NK-92 (cell line): ENCODE measurements around the gene ABHD2.

ENCODE experiments used
- DNase-seq: peaks from one replicate; lab custom pipeline; 2025; ENCODE audit not compliant: unreplicated experiment; lab: John Stamatoyannopoulos, UW

ABHD2 gene

DNA sequence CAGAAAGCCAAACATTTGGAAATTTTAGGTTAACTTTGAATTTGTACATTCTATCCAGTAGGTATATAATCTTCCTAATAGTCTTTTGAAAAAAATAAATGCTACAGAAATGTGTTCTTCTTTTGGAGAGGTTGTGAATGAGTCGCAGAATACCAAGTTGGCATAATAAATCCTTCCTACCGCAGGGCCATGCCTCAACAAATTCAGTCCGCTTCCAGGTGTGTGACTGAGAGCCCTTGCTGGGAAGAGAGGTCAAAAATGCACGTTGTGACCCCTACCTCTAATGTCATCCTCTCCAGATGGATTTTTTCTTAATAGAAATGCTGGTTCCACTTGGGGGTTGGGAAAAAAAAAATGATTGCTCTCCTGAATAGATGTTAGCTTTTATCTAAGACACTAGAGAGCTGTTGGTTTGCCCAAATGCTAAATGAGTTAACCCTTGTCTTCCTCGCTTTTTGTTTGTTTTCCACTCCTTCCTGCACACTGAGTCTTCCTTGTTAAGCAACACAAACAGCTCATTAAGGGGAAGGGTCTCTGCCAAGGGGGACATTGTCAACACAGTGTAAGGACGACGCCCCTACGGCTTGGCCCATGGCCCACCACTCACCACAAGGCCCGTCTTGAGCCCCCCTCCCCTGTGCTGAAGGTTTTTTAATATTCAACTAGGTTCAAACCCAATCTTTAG, 99.2 kb downstream of the ABHD2 start:
- DNase-seq: no peak

DNA sequence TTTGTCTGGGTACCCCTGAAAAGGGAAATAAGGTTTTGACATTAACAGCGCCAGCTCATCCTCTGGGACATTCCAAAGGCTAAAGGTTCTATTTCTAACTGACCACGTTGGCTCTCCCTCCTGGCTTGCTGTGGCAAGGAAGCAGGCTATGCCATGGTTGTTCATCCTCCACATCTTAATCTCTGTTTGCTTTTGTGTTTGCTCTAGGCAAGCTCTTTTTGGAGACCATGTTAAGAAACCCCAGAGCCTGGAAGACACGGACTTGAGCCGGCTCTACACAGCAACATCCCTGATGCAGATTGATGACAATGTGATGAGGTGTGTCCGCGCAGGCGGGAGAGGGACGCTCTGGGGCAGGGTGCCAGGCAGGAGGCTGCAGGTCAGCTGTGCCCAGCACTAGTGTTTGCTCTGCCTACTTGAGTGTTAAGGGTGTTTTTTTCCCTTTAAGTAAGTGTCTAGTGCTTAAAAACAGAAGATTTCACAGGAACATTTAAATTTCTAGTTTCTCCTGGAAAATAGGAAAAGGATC, 99.8 kb downstream of the ABHD2 start:
- no peak for DNase-seq

DNA sequence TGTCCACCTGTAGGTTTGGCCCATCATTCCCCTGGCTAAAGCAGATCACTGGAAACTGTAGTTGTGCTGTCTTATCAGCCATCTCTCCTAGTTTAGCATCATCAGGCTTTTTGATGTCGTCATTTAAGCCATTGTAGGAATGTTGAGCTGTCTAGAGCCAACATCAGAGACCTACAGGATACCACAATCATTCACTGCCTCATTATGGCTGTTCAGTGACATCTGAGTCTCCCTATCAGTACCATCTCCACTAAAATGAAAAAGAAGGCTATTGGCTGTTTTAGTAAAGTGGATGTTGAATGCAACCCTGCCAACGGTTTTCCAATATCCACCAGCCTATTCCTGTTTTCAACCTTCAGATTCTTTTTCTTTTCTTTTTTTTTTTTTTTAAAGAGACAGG, 103.9 kb downstream of the ABHD2 start:
- DNase-seq: no peak

GRCh38 chr15:89192766-89193165, 104.5 kb downstream of the ABHD2 start:
- no peak for DNase-seq

DNA sequence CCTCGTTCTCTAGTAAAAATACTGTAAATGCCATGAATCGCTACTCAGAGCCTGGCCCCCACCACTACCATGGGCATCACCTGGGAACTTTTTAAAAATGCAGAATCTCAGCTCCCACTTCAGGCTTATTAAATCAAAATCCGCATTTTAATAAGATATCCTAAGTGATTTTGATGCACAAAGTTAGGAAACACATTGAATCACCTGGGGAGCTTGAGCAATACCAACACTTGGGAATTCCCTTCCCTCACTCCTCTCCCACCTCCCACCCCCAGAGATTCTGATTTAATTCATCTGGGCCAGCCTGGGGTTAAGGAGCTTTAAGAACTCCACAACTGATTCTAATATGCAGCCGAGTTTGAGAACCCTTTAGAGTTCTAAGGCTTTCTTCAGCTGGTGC, 106.4 kb downstream of the ABHD2 start:
- no peak for DNase-seq

DNA sequence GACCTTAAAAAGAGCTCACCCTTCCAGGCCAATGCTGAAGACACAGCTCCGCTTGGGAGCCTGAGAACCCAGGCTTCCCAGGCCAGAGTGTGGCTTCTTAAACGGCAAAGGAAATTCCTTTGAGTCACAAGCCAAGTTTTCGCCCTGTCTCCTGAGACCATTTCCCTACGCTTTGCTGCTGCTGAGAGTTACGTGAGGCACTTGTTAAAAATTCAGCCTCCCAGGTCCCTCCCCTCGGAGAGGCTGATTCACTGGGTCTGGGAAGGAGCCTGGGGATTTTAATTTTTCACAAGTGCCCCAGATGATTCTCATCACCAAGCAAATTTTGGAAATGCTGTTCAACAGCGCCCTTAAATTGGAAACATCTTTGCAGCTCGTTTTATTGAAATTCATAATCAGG, 107.6 kb downstream of the ABHD2 start:
- no peak for DNase-seq

DNA sequence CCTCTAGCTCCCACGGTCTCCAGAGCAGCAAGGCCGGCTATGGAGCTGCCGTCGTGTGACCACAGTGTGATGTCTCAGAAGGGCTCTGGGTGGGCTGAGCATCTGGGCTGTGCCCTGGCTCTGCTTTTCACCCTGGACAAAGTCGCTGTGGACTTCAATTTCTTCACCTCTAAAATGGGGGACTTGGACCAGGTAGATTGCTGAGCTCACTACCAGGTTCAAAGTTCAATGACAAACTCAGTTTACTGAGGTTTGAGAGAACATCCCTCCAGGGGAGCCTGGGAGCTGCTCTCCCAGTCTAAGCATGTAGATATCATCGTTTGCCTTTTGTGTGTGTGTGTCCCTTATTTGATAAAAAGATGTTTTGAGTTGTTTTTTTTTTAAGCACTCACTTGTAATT, 108.0 kb downstream of the ABHD2 start:
- no peak for DNase-seq

DNA sequence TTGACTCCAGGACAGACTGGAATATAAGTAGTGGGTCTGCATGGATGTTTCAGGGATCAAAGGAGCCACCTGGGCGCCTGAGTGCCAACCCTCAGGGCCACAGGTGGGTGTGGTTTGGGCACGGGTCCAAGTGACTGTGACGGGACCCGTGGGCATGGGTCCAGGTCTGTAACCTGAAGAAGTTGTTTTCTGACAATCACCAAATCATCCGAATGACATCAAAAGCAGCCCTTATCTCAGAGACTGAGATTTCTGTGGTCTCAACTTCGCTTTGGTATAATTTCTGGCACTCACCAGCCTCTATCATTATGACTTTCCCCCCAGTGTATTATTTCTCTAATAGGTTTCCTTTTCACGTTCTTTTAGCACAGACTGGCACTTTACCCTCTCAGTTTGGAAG, 108.7 kb downstream of the ABHD2 start:
- no peak for DNase-seq

DNA sequence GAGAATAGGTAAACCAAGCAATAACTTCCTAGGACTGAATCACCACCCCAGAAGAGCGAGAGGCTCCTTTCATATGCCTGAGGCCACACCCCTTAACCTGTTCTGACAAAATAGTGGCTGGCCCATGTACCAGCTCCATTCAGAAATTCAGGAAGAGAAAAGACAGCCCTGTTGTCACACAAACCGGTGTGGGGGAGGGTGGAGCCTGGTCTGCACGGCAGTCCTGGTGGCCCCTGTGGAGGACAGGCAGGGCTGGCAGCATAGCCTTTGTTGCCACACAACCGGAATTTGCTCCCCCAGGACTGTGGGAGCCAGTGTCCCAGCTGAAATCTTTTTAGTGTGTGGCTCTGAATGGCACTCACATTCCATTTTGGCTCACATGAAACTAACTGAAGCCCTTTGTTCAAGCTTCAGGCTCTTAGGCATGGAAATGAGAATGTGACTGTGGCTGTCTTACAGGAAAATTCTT, 109.3 kb downstream of the ABHD2 start:
- DNase-seq: no peak

GRCh38 chr15:89198196-89198595, 109.9 kb downstream of the ABHD2 start:
- DNase-seq: no peak

DNA sequence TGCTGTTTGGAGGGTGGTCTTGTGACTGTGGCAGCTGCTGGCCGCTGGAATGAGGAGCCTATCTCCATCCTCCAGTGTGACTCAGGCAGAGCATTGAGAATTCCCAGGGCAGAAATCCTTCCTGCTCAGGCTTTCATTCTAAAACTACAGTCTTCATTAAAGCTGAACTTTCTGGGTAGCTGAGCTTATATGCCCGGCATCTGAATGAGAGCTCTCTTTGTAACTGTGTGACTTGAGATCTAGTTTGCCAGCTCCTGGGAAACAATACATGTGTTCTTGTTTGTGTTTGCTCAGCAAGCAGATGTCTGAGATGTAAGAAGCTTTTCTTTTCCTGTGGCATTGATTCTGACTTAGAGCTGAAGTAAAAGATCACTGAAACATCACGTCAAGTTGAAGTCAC, 110.7 kb downstream of the ABHD2 start:
- no peak for DNase-seq

DNA sequence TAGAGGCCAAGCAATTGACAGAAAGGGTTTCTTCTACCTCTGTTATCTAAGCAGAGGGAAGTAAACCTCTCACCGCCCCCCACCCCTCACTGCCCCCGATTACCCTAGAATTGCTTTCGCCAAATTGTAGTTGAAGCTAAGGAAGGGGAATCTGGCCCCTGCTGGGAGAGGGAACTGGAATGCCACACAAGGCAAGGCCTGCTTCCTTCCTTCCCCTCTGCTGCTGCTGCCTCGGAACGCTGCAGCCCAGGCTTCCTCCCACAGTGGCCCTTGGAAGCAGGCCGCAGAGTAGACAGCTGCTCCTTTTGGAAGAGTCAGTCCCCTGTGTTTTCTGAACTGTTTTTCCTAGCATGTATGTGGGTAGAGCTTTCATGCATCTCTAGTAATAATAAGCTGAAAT, 111.5 kb downstream of the ABHD2 start:
- DNase-seq: no peak

- DNase-seq: no peak
Measured at GRCh38 chr15:89200182-89200581, 111.9 kb downstream of the ABHD2 start.

GRCh38 chr15:89201465-89202005, 113.3 kb downstream of the ABHD2 start:
- DNase-seq: no peak

DNA sequence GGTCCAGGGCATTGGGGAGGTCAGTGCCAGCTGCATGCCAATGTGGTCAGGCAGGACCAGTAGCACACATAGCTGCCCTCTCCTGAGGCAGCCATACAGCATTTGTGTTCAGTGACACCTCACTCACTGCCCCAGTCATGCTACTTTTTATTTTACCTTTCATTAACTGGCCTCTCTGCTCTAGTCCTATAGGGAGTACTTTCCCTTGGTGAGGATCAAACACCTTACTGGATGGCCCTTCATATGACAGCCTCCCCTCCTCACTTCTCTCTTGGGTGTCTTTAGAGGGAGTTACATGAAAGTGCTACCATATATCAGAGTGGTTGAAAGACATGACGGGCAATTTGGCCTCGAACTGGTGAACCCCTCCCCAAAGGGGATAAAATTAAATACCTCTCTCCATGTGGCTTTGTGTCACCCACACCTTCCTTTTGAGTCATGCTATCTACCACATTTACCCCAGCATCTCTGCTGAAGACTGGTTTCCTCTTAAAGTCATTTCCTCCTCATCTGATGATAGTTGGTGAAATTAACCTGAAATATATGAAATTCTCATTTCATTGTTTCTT, 115.5 kb downstream of the ABHD2 start:
- DNase-seq: no peak

- DNase-seq: no peak
Measured at GRCh38 chr15:89205991-89206585, 117.8 kb downstream of the ABHD2 start.

DNA sequence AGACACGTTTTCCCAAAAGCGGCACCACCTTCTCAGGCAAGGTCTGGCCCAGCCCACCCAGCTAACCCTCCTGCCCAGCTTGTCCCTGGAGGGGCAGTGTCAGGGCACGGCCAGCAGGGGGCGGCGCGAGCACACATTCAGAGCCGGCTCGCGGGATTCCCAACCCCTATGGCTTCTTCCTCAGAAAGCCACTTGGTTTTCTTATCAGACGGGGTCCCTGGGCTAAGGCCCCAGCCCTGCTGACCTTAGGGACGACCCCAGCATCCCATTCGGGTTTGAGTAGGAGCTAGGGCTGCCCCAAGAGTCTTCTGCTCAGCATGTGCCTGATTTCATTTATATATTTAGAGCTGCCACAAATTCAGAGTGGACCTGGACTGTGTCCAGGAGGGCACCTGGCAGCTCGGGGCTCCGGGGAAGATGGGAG, 118.7 kb downstream of the ABHD2 start:
- no peak for DNase-seq

GRCh38 chr15:89208256-89208655, 120.0 kb downstream of the ABHD2 start:
- DNase-seq: no peak

DNA sequence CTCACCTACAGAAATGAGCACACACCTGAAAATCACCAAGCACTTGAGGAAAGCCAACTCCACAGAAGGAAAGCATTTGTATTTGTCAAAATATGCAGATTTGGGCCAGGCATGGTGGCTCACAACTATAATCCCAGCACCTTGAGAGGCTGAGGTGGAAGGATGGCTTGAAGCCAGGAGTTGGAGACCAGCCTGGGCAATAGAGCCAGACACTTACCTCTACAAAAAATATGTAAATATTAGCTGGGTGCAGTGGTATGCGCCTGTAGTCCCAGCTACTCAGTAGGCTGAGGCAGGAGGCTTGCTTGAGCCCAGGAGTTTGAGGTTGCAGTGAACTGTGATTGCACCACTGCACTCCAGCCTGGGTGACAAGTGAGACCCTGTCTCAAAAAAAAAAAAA, 120.8 kb downstream of the ABHD2 start:
- no peak for DNase-seq

GRCh38 chr15:89211678-89212170, 123.5 kb downstream of the ABHD2 start:
- no peak for DNase-seq

- no peak for DNase-seq
Measured at GRCh38 chr15:89215627-89216026, 127.4 kb downstream of the ABHD2 start.

DNA sequence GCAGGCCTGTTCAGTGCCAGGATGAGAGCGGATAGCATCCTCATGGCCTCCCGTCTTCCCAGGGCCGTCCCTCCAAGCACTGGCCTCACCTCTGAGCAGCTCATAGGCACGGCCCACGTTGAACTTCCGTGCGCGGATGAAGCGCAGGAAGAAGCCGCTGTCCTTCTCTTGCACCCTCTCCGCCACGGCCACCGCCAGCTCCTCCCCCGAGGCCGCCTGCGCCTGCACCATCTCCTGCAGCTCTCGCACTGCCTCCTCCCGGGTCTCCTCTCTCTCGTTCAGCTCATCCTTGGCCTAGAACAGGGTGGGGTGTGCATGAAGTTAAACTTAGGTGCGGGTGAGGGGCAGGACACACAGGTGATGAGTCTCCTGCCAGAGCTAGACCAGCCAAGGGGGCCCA, 128.8 kb downstream of the ABHD2 start:
- DNase-seq: no peak
